ENCODE results near the gene NRGN.

DNA sequence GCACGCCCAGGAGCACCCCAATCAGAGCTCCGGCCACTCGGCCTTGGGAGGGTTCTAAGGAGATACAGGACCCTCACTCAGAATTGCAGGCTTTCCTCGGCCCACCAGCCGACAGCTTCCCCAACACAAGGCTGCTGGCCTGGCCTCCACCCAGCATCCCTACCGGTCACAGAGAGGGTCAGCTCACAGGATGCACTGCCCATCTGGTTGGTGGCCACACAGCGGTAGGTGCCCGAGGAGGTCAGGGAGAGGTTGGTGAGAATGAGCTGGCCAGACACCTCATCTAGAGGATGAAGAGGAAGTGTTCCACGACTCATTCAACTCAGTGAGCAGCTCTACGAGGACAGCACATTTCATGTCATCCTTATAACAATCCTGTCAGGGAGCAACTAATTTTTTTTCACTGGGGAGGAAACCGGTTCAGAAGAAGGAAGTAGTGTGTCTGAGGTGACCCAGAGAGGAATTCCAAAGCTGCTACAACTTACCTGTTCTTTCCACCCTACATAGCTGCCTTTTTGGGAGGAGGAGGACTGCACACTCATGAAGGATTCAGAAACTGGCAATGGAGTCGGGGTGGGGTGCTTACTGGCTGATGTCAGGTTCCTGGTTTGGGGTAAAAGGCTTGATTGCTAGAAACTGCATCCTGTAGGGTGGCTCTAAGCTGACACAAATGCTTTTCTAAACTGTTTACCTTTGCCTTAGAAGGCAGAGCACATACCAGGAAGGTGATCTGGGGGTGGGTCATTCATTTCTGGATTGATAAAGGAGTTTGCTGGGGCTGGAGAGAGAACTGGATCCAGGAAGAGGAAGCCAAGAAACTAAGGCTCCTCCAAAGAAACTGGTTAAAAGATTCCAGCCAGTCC is 9.0 kb downstream of the NRGN start:
- TF ChIP-seq, protein P1, sequence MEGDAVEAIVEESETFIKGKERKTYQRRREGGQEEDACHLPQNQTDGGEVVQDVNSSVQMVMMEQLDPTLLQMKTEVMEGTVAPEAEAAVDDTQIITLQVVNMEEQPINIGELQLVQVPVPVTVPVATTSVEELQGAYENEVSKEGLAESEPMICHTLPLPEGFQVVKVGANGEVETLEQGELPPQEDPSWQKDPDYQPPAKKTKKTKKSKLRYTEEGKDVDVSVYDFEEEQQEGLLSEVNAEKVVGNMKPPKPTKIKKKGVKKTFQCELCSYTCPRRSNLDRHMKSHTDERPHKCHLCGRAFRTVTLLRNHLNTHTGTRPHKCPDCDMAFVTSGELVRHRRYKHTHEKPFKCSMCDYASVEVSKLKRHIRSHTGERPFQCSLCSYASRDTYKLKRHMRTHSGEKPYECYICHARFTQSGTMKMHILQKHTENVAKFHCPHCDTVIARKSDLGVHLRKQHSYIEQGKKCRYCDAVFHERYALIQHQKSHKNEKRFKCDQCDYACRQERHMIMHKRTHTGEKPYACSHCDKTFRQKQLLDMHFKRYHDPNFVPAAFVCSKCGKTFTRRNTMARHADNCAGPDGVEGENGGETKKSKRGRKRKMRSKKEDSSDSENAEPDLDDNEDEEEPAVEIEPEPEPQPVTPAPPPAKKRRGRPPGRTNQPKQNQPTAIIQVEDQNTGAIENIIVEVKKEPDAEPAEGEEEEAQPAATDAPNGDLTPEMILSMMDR (IDR thresholded peaks at IDR 0.05): no peak
- TF ChIP-seq POLR2A (IDR thresholded peaks at IDR 0.05): no peak
